NCI-H2227 treated with DMSO at 0.1 percent for 48 hours (cell line): Measurements from ENCODE around the gene RIPPLY1.
"Not testable (repeated sequence)": the region's sequence is repeated elsewhere in the genome, so short reads cannot be mapped to it uniquely, and the experiment has no call there.

Experiments
- DNase-seq: peaks from one replicate; lab custom pipeline; 2025; lab: John Stamatoyannopoulos, UW

The RIPPLY1 gene

DNA sequence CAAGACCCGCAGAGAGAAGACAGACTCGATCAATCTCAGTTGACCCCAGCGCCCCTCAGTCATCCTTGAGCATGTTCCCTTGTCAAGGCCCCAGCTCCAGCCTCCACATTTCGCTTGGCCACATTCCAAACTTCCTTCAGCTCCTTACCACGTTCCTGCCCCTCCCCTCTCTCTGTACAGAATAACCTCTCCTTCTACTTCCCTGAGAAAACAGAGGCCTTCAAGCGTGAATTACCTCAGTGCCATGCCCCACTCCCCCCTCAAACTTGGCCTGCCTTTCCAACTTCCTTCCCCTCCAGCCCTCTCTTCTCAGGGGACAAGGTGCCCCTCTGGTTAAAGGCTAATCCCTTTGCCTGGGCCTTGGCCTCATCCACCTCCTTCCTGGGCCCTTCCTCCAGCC lies 3.2 kb upstream of the RIPPLY1 start:
- DNase-seq, result no peak

GRCh38 chrX:106905064-106905708 lies 2.0 kb upstream of the RIPPLY1 start:
- no peak for DNase-seq

DNA sequence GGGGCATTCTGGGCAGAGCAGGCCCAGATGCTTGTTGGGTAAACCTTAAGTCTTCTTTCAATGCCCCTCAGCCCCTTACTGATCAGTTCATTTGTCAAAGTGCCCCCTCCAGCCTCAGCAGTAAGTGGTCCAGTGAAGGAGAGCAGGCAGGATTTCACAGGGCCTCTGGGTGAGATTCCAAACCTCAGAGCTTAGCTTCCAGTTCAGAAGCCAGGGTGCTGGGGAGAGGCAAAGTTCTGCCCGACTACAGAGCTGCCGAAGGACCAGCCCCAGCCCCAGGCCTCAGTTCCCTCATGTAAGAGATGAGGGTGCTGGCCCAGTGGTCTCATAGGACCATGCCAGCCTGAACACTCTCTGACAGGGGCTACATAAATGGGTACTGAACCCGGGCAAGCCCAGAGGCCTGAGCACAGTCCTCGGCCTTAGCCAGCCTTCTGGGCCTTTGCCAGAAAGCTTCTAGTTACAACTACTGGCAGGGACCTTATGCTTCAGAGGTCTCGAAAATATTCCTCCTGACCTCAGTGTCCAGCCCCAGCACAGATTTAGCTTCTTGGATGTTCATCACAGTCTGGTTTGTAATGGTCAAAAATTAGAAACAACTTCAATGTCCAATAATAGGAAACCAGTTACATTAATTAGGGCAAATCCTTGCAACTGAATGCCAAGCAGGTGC lies 851 bp upstream of the RIPPLY1 start:
- DNase-seq, result no peak

GRCh38 chrX:106902684-106903083 lies 457 bp downstream of the RIPPLY1 start:
- DNase-seq, result no peak

GRCh38 chrX:106901781-106902219 lies 1.3 kb downstream of the RIPPLY1 start:
- DNase-seq, result no peak

GRCh38 chrX:106901341-106901740 lies 1.8 kb downstream of the RIPPLY1 start:
- no peak for DNase-seq

- no peak for DNase-seq
Observed at GRCh38 chrX:106899841-106900240, 3.3 kb downstream of the RIPPLY1 start.

DNA sequence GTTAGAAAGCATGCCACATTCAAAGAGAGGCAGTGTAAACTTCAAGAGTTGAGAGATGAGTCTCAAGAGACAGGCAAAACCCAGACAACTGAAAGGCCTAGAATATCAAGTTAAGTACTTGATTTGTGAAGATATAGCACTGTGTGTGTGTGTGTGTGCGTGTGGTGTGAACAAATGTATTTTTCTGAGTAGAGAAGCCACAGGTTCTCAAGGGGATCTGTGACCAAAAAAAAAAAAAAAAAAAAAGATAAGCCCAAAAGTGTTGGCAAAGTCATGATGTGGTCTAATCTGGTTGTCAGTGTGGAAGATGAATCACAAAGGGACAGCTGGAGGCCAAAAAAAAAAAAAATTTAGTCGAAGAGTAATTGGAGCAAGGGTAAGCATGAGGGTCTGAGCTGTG lies 3.9 kb downstream of the RIPPLY1 start:
- no peak for DNase-seq

DNA sequence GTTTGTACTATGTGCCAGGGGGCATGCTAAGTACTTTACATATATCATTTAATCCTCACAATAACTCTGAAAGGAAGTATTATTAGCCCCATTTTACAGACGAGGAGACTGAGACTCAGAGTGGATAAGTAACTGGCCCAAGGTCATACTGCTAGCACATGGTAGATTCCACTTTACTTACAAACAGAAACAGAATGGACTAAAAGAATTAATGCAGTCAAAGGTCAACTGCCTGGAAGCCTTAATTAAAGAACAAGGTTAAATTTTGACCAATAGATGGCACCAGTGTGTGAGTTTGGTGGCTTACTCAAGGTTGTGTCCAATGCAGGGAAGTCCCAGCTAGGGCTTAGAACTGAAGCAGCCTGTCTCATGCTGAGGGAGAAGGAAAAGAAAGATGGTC lies 4.7 kb downstream of the RIPPLY1 start:
- DNase-seq, result no peak

GRCh38 chrX:106897259-106897658 lies 5.9 kb downstream of the RIPPLY1 start:
- no peak for DNase-seq

- no peak for DNase-seq
Observed at GRCh38 chrX:106894978-106895452, 8.1 kb downstream of the RIPPLY1 start.

GRCh38 chrX:106894392-106894909 lies 8.7 kb downstream of the RIPPLY1 start:
- peak; percentile 79 for DNase-seq

DNA sequence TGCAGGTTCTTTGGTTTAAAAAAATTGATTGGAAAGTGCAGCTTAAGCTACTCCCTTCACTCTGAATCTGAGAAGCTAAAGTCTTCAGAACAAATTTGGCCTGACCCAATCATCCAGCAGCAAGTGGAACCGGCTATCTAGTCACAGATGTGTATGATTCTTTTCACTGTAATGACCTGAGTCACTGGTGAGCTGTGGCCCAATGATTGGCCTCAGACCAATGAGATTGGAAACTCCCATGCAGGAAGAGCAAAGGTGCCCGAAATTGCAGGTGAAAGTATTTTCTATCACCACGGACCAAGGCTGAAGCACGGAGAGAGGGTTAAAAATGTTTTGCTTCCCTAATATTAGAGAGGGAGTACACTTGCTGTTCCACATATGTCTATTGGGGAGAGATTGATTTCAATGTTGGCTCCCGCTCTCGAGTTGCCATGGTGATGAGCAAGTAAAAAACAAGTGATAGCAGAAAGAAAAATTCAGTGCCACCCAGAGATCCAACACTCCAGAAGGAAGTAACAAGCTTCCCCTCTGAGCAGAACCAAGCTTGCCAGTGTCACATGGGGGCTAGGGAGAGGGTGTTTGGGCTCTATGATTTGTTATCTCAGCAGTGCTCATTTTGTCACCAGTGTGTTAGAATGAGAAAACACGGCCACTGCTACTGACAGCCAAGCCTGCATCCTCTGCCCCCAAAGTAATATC lies 11.2 kb downstream of the RIPPLY1 start:
- DNase-seq, result no peak

- no peak for DNase-seq
Observed at GRCh38 chrX:106889468-106889867, 13.7 kb downstream of the RIPPLY1 start.

DNA sequence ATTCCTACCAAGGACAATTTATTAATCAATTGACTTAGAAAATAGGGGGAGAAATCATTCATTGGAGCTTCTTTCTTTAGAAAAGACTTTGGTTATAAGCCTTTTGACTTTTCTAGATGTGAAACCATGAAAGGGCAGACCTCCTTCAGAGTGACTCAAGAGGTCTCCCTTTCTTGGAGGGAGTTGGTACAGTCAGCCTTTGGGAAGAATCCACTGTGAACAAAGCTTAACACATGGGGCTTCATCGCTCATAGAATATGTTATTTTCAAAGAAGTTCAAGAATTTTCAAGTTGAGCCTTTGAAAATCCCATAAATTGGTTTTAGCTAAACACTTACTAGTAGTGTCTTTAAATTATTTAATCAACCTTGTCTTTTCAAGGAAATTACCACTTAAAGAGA lies 28.0 kb downstream of the RIPPLY1 start:
- no peak for DNase-seq

DNA sequence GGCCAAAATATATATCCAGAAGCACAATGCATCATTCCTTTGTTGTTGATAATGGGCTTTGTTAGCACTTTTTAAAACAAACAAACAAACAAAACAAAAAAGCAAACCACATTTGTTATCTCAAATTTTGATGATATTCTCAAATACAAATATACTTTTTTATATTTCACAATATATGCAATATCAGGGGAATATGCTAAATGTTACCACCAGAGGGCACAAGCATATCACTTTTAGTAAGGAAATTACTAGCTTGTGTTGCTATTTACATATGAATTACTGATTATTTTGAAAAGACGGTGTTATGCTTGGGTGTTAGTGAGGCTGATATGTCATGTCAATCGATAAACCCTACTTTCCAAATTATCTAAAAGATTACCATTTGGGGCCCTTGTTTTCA lies 29.1 kb downstream of the RIPPLY1 start:
- no peak for DNase-seq

- DNase-seq, result not testable (repeated sequence)
Observed at GRCh38 chrX:106872796-106873195, 30.3 kb downstream of the RIPPLY1 start.

DNA sequence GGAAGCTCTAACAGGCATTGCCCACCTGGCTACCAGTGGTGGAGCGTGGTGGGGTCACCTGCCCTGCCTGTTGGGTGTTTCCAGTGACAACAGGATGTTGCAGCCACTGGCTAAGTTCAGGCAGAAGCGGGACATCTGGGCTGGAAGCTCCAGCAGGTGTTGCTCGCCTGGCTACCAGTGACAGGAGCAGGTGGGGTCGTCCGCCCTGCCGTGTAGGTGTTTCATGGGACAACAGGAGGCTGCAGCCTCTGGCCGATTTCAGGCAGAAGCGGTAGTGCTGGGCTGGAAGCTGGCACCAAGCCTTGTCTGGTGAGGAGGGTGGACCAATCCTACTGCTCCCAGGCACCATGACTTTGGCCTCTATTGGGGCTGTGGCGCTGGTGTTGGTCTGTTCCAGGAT lies 39.4 kb downstream of the RIPPLY1 start:
- no peak for DNase-seq

GRCh38 chrX:106862972-106863688 lies 40.0 kb downstream of the RIPPLY1 start:
- no peak for DNase-seq
